GM12872 (cell line): ENCODE results near the gene BCR.

Experiments
- TF ChIP-seq, protein P1 (sequence below): IDR thresholded peaks from 3 replicates; pipeline ENCODE4 v1.5.1; 2011; ENCODE audit warnings: low read depth, mild to moderate bottlenecking, low read length, moderate library complexity; ENCODE audit not compliant: insufficient read depth

BCR gene

DNA sequence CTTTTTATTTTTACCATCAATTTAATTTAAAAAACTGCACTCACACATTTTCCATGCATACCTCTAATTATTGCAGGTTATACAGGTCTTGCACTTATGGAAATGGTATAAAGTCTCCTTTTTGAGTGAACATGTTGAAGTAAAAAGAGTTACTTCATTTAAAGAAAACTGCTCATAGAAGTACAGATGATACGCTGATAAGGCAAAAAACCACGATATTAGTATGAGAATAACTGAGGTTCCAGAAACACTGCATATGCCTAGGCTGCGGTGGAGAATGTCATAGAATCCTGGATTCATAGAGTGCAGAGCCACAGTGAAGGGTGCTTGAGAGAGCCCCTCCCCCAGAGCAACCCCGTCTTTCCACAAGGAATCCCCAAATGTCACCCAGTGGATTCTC lies 175.8 kb downstream of the BCR start:
- TF ChIP-seq, protein P1, sequence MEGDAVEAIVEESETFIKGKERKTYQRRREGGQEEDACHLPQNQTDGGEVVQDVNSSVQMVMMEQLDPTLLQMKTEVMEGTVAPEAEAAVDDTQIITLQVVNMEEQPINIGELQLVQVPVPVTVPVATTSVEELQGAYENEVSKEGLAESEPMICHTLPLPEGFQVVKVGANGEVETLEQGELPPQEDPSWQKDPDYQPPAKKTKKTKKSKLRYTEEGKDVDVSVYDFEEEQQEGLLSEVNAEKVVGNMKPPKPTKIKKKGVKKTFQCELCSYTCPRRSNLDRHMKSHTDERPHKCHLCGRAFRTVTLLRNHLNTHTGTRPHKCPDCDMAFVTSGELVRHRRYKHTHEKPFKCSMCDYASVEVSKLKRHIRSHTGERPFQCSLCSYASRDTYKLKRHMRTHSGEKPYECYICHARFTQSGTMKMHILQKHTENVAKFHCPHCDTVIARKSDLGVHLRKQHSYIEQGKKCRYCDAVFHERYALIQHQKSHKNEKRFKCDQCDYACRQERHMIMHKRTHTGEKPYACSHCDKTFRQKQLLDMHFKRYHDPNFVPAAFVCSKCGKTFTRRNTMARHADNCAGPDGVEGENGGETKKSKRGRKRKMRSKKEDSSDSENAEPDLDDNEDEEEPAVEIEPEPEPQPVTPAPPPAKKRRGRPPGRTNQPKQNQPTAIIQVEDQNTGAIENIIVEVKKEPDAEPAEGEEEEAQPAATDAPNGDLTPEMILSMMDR = no peak

DNA sequence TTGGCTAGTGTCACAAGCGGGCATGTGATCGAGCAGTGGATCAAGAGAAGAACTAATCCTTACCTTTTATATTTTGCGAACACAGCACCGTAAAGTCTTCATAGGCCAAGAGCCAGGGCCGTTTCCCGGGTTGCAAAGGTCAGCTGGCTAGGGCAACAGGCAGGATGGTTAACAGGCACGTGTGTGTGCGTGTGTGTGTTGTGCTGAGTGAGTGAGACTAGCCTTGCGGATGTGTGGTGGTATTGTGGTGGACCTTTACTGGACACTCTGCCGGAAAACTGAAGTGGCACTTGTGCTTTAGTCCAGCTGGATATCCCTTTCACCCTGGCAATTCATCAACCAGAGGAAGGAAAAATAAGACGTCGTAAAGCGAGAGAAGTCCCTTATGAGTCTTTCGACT lies 176.7 kb downstream of the BCR start:
- TF ChIP-seq, protein P1 = no peak

DNA sequence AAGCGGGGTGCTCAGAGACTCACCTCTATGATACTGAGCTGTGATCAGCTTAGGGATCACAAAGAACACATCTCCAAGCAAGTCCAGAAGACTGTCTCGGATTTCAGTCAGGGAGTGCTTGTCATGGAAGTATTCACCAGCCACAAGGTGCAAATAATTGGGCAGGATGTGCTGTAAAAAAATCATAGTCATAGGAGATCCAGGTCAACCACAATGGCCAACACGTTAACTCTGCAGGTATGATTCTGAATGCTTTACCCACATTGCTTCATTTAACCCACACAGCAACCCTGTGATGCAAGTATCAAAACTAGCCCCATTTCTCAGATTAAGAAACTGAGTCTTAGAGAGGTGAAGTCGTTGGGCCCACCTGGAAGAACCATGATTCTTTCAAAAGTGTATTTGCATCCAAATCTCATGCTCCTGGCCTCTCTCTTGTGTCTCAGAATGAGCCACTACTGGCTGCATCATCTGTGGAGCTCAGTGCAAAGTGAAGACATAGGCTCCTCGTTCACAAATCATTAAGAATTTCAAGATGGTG lies 179.3 kb downstream of the BCR start:
- TF ChIP-seq, protein P1 = no peak

DNA sequence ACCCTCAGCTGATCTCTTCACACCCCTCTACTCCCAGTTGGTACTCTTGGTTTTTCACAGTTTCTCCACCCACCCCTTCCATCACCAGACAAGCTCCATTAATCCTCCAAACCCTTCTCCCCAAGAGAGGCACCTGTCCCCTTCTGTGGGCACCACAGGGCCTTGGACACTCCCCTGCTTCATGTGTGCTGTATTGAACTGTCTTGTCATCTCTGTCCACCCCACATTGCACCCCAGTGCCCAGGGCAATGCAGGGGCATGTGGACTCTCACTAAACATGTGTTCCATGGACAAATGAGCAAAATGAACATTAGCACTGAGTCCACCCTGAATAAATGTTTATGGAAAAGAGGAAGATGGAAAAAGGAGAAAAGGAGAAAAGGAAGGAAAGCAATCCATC lies 181.4 kb downstream of the BCR start:
- TF ChIP-seq, protein P1 = no peak

DNA sequence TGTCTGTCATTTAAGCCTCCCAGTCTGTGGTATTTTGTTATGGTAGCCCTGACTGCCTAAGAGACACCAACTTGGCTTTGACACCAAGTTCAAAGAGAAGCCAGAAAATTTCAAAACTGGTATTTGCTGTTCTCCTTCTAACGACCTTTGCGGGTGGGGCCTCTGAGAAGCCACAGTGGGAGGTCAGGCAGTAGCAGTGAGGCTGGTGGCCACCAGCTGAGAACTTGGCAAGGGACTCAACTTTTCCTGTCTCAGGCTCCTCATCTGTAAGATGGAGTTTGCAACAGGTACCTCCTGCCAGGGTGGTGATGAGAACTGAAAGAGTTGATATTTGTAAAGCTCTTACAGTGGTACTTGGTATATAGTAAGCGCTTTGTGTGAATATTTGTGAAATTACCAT lies 183.4 kb downstream of the BCR start:
- TF ChIP-seq, protein P1 = no peak

DNA sequence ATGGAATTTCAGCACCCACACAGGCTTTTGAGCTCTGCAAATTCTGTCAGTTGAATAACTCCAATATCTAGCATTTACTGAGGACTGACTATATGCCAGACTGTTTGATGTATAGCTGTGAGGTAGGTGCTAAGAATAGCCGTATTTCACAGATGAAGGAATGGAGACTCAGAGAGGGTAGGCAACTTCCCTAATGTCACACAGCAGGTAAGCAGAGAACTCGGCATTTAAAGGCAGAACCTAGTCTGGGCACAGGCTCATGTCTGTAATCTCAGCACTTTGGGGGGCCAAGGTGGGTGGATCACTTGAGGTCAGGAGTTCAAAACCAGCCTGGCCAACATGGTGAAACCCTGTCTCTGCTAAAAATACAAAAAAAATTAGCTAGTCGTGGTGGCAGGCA lies 184.1 kb downstream of the BCR start:
- TF ChIP-seq, protein P1 = no peak

DNA sequence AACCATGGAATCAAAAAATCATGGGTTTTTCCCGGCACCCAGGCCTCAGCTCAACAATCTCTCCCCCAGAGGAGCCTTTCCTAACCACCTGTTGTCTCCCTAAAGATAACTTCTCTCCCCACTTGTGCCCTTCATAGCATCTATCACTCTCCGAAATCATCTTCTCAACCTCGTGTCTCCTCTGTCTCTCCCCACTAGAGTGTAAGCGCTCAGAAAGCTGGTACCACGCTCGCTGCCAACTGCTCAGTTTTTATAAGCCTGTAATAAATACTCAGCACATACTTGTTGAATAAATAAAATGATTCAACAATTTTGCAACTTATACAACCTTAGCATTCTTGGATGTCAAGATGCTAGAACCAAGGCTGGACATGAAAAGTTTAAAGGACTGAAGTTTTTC lies 185.2 kb downstream of the BCR start:
- TF ChIP-seq, protein P1 = no peak

DNA sequence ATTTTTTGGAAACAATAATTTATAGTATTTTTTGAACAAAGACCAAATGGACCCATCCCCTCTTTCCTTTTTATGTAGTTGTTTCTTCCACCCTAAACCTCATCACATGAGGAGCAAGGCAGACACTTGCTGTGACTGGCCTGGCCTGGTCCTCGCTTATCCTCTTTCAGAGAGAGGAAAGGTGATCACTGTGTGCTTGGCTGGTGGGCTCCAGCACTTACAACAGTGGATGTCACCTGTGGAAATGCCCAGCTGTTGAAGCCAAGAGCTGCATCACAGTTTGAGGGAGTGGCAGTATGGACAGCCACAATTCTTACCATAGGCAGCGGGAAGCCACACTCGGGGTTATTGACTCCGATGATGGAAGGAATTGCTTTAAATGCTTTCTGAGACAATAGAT lies 185.7 kb downstream of the BCR start:
- TF ChIP-seq, protein P1 = no peak
